ENCODE data around the gene C14orf180. TPM values are rescaled to one million over a fixed set of nuclear protein-coding genes. Genes with fewer than 3 reads are reported as not detected.

The C14orf180 gene
- not detected in 2 replicates for total RNA-seq

DNA sequence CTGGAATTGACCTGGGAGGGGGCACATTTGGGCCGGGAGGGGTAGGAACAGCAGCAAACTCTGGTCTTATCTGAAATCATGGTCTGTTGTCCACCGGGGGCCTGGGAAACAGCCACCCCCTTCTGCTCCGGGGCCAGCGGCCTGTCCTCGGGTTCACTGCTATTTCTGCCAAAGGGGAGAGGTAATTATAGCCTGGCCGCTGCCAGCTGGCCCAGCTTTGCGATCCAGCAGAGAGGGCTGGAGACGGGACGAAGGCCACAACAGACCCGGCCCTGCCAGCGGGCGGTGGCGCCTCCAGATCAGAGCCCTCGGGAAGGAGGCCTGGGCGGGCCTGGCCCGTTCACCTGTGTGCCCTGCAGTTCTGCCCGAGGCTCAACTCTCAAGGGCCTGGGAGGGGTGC, at the start of gene C14orf180:
Gene C14orf180 (plus strand): TSS at position 258 of the 400 bp plus-strand sequence. CDS start 6,667 bp downstream, outside the sequence.

GRCh38 chr14:104604458-104605449, 25.2 kb downstream of the C14orf180 start, which contains the start of gene TMEM179:
Gene TMEM179 (minus strand): TSS chr14:104604772. CDS start chr14:104604741, 31 bp downstream.

Other genes with a start within 250 kb of the C14orf180 start
- gene TMEM179, start 25.0 kb downstream of the C14orf180 start, total RNA-seq = not detected in 2 replicates
- gene INF2, start 109.9 kb downstream of the C14orf180 start, total RNA-seq = 36.5 and 76.9 TPM in 2 replicates
- gene ADSS1, start 144.5 kb downstream of the C14orf180 start, total RNA-seq = 0.33 and 5.9 TPM in 2 replicates
- gene SIVA1, start 173.4 kb downstream of the C14orf180 start, total RNA-seq = 43.6 and 92.0 TPM in 2 replicates
- gene AKT1, start 216.0 kb downstream of the C14orf180 start, total RNA-seq = 147 and 182 TPM in 2 replicates
- gene ZBTB42, start 221.3 kb downstream of the C14orf180 start, total RNA-seq = 6.3 and 9.8 TPM in 2 replicates

Data from placental epithelial cell (primary cell).